HL-60 (cell line): ENCODE measurements around the gene ACSL6.

ENCODE experiments used
- GABPA ChIP-seq: IDR thresholded peaks from 2 replicates; pipeline ENCODE4 v1.6.1; 2012; ENCODE audit warnings: low read depth
- POLR2AphosphoS5 ChIP-seq: IDR thresholded peaks from 2 replicates; pipeline ENCODE4 v1.6.1; 2012; ENCODE audit warnings: low read depth
- SPI1 ChIP-seq: IDR thresholded peaks from 2 replicates; pipeline ENCODE4 v1.6.1; 2012; ENCODE audit warnings: low read depth, mild to moderate bottlenecking, borderline replicate concordance
- TF ChIP-seq, protein P1 (sequence below): IDR thresholded peaks from one replicate; pipeline ENCODE4 v1.5.1; 2011; ENCODE audit warnings: low read length, control low read depth, inconsistent platforms; ENCODE audit not compliant: insufficient read depth
- TF ChIP-seq, protein P2 (sequence below): IDR thresholded peaks from 2 replicates; pipeline ENCODE4 v1.6.1; 2012; ENCODE audit warnings: low read depth; ENCODE audit not compliant: insufficient replicate concordance

GRCh38 chr5:131965826-131966415 is 45.5 kb downstream of the ACSL6 start:
- TF ChIP-seq, protein P1, sequence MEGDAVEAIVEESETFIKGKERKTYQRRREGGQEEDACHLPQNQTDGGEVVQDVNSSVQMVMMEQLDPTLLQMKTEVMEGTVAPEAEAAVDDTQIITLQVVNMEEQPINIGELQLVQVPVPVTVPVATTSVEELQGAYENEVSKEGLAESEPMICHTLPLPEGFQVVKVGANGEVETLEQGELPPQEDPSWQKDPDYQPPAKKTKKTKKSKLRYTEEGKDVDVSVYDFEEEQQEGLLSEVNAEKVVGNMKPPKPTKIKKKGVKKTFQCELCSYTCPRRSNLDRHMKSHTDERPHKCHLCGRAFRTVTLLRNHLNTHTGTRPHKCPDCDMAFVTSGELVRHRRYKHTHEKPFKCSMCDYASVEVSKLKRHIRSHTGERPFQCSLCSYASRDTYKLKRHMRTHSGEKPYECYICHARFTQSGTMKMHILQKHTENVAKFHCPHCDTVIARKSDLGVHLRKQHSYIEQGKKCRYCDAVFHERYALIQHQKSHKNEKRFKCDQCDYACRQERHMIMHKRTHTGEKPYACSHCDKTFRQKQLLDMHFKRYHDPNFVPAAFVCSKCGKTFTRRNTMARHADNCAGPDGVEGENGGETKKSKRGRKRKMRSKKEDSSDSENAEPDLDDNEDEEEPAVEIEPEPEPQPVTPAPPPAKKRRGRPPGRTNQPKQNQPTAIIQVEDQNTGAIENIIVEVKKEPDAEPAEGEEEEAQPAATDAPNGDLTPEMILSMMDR, result no peak
- no peak for TF ChIP-seq POLR2AphosphoS5
- no peak for TF ChIP-seq GABPA
- TF ChIP-seq, protein P2, sequence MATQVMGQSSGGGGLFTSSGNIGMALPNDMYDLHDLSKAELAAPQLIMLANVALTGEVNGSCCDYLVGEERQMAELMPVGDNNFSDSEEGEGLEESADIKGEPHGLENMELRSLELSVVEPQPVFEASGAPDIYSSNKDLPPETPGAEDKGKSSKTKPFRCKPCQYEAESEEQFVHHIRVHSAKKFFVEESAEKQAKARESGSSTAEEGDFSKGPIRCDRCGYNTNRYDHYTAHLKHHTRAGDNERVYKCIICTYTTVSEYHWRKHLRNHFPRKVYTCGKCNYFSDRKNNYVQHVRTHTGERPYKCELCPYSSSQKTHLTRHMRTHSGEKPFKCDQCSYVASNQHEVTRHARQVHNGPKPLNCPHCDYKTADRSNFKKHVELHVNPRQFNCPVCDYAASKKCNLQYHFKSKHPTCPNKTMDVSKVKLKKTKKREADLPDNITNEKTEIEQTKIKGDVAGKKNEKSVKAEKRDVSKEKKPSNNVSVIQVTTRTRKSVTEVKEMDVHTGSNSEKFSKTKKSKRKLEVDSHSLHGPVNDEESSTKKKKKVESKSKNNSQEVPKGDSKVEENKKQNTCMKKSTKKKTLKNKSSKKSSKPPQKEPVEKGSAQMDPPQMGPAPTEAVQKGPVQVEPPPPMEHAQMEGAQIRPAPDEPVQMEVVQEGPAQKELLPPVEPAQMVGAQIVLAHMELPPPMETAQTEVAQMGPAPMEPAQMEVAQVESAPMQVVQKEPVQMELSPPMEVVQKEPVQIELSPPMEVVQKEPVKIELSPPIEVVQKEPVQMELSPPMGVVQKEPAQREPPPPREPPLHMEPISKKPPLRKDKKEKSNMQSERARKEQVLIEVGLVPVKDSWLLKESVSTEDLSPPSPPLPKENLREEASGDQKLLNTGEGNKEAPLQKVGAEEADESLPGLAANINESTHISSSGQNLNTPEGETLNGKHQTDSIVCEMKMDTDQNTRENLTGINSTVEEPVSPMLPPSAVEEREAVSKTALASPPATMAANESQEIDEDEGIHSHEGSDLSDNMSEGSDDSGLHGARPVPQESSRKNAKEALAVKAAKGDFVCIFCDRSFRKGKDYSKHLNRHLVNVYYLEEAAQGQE, result no peak
- no peak for TF ChIP-seq SPI1
